Endothelial cell of umbilical vein (primary cell): ENCODE data around the gene PAK6. TPM values are rescaled to one million over a fixed set of nuclear protein-coding genes. Genes with fewer than 3 reads are reported as not detected.

Experiments
- BruUV-seq: library from RNA; stranded (reverse); fragments of 400-500 nt; replicated peaks from 2 replicates; lab custom pipeline; 2021; lab: Mats Ljungman, UMichigan
- CTCF ChIA-PET: fragments of 300-600, 350-600 bp; sonication (Branson Sonifier 250); formaldehyde crosslinking; loops from one replicate; lab custom pipeline; 2021; ENCODE audit warnings: antibody characterized with exemption, inconsistent platforms; lab: Charles Lee
- POLR2A ChIA-PET: fragments of 300-600, 350-600 bp; sonication (Branson Sonifier 250); formaldehyde crosslinking; loops from one replicate; lab custom pipeline; 2021; ENCODE audit warnings: antibody characterized with exemption, inconsistent platforms; lab: Charles Lee
- DNase-seq: peaks from one replicate; pipeline ENCODE4 v3.0.0-alpha.2; 2011; ENCODE audit warnings: low read depth, low spot score
- FAIRE-seq: peaks from 2 replicates; lab custom pipeline; 2011; peaks lifted over from hg19 to GRCh38; lab: Jason Lieb, UNC
- H2AFZ ChIP-seq: 2 replicates; pipeline ENCODE4 v1.6.0; 2012; ENCODE audit warnings: low read depth, low read length, control low read depth, inconsistent platforms
- H3K27ac ChIP-seq: 2 replicates; pipeline ENCODE4 v1.5.1; 2011; ENCODE audit warnings: low read depth, mild to moderate bottlenecking, control low read depth, low read length, moderate library complexity; ENCODE audit not compliant: insufficient read depth
- H3K27me3 ChIP-seq, 2 experiments: 2 replicates each; pipeline versions ENCODE4 v1.6.0 to v1.6.1; 2011; ENCODE audit warnings: low read length in 2 of 2, mixed read lengths in 1 of 2; ENCODE audit not compliant: control insufficient read depth in 2 of 2, insufficient read depth in 2 of 2
- H3K36me3 ChIP-seq, 2 experiments: 2 replicates in 1 of 2; 3 replicates in 1 of 2; pipeline ENCODE4 v1.5.1; 2011; ENCODE audit warnings: low read length in 2 of 2, mild to moderate bottlenecking in 1 of 2, moderate library complexity in 1 of 2; ENCODE audit not compliant: control insufficient read depth in 2 of 2, insufficient read depth in 2 of 2; ENCODE audit errors: extremely low read depth in 1 of 2
- H3K4me1 ChIP-seq: 3 replicates; pipeline ENCODE4 v1.5.1; 2011; ENCODE audit warnings: mild to moderate bottlenecking, low read length; ENCODE audit not compliant: control insufficient read depth, insufficient read depth; ENCODE audit errors: extremely low read depth
- H3K4me2 ChIP-seq: 2 replicates; pipeline ENCODE4 v1.6.1; 2011; ENCODE audit warnings: low read length, control low read depth, mixed read lengths; ENCODE audit not compliant: insufficient read depth
- H3K4me3 ChIP-seq, 3 experiments: fragments of 200-600 bp in 1 of 3; sonication (generic), shearing (Covaris generic) in 1 of 3; replicated peaks in 1 of 3; 2 replicates each; pipeline ENCODE4 v1.5.1; 2011 to 2016; ENCODE audit warnings: control low read depth in 3 of 3, low read length in 3 of 3, mild to moderate bottlenecking in 2 of 3, inconsistent platforms in 1 of 3, low read depth in 1 of 3, moderate library complexity in 1 of 3; ENCODE audit not compliant: insufficient read depth in 1 of 3
- H3K79me2 ChIP-seq: 2 replicates; pipeline ENCODE4 v1.6.0; 2012; ENCODE audit warnings: low read length, inconsistent platforms; ENCODE audit not compliant: control insufficient read depth, insufficient read depth
- H3K9ac ChIP-seq: replicated peaks from 2 replicates; pipeline ENCODE3; 2011; ENCODE audit warnings: low read length, control low read depth; ENCODE audit not compliant: insufficient read depth; ENCODE audit errors: extremely low read depth
- H3K9me1 ChIP-seq: replicated peaks from 3 replicates; pipeline ENCODE4 v1.6.0; 2011; ENCODE audit warnings: mild to moderate bottlenecking, low read length; ENCODE audit not compliant: control insufficient read depth, insufficient read depth; ENCODE audit errors: extremely low read depth
- H3K9me3 ChIP-seq: replicated peaks from 2 replicates; pipeline ENCODE4 v1.5.1; 2012; ENCODE audit warnings: low read length, inconsistent platforms; ENCODE audit not compliant: control insufficient read depth, insufficient read depth
- H4K20me1 ChIP-seq: replicated peaks from 2 replicates; pipeline ENCODE3; 2011; ENCODE audit warnings: mild to moderate bottlenecking, low read length; ENCODE audit not compliant: control insufficient read depth, insufficient read depth; ENCODE audit errors: extremely low read depth
- EZH2 ChIP-seq: IDR thresholded peaks from 2 replicates; pipeline ENCODE4 v1.6.1; 2012; ENCODE audit warnings: borderline replicate concordance, low read depth, mild to moderate bottlenecking, moderate library complexity, low read length, inconsistent platforms; ENCODE audit not compliant: severe bottlenecking
- FOS ChIP-seq: IDR thresholded peaks from 2 replicates; pipeline ENCODE4 v1.6.1; 2011; ENCODE audit warnings: mild to moderate bottlenecking, low read length, moderate library complexity, borderline replicate concordance; ENCODE audit not compliant: insufficient read depth
- GATA2 ChIP-seq: IDR thresholded peaks from 2 replicates; pipeline ENCODE4 v1.7.0; 2011; ENCODE audit warnings: low read depth, mild to moderate bottlenecking, moderate library complexity, mixed read lengths, low read length; ENCODE audit not compliant: insufficient read length, insufficient read depth
- JUN ChIP-seq: IDR thresholded peaks from 2 replicates; pipeline ENCODE4 v1.6.1; 2011; ENCODE audit warnings: borderline replicate concordance, low read depth; ENCODE audit not compliant: insufficient read length, insufficient read depth
- MYC ChIP-seq: IDR thresholded peaks from one replicate; pipeline ENCODE4 v1.6.1; 2011; ENCODE audit warnings: mild to moderate bottlenecking, low read depth, low read length
- POLR2A ChIP-seq: IDR thresholded peaks from 2 replicates; pipeline ENCODE4 v1.6.1; 2012; ENCODE audit warnings: low read depth, mild to moderate bottlenecking, control low read depth, low read length
- POLR2AphosphoS5 ChIP-seq: IDR thresholded peaks from 2 replicates; pipeline ENCODE4 v1.6.1; 2012; ENCODE audit warnings: low read depth, mild to moderate bottlenecking, control low read depth, low read length, moderate library complexity; ENCODE audit not compliant: insufficient read depth
- dilution Hi-C: fragments of 300-500 bp; cut with MboI; formaldehyde crosslinking; loops from one replicate; pipeline ENCODE4 v1.15.0; 2019; ENCODE audit warnings: low sequenced_read_pairs; ENCODE audit not compliant: extremely low pct_ligation_motif_present
- intact Hi-C: fragments of 100-400 bp; cut with micrococcal nuclease; formaldehyde crosslinking; loops from one replicate; pipeline ENCODE4 v1.10.0; 2022
- polyA plus RNA-seq, 4 experiments: library from polyadenylated mRNA; depleted of rRNA in 3 of 4; stranded (reverse) in 3 of 4; unstranded in 1 of 4; fragments of >200 nt; gene quantifications; 2 replicates each; pipeline versions ENCODE4 v1.2.1 to v1.2.3, GENCODE V29; 2011 to 2012; ENCODE audit warnings: missing spikeins in 1 of 4
- total RNA-seq: library from RNA; stranded (reverse); gene quantifications from 2 replicates; pipeline ENCODE4 v1.2.3, GENCODE V29; 2021
- TF ChIP-seq, protein P1 (sequence below): IDR thresholded peaks from 2 replicates; pipeline ENCODE4 v1.6.1; 2011; ENCODE audit not compliant: insufficient read depth, insufficient read length
- TF ChIP-seq, protein P2 (sequence below), 2 donors: IDR thresholded peaks; 1 replicate in 1 of 2; 2 replicates in 1 of 2; pipeline ENCODE4 v1.5.1; 2011; ENCODE audit warnings: low read length in 2 of 2, mild to moderate bottlenecking in 2 of 2, moderate library complexity in 2 of 2, control low read depth in 1 of 2, inconsistent platforms in 1 of 2, low read depth in 1 of 2; ENCODE audit not compliant: insufficient read depth in 1 of 2; ENCODE audit errors: extremely low read depth in 1 of 2

PAK6 gene
- total and polyA plus RNA-seq, 2 donors (not counting 3 experiments of a cell fraction or from before 2014, with no cell fraction given) = not detected

DNA sequence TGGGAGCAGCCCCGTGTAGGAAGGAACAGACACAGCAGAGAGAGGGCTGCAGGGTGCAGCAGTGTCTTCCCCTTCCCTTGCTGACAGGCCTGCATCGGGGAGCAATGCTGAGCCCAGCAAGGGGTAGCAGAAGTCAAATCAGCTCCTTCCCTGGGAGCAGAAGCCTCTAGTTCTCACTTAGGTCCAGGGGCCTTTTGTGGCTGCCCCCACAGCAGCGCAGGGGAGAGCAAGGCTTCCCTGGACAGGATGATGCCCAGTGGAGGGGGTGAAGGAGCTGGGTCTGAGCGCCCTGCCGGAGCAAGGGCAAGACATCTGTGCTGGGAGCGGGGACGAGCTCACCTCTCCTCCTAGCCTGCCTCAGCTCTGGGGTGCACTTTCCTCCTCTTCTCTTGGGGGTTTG lies 68.0 kb downstream of the PAK6 start:
- dilution Hi-C loops = no loop called here
- CTCF ChIA-PET = interaction anchor here (1.1 to 12.8 kb wide), 9 partner anchors 13 to 90 kb away, joined by 4 to 403 read pairs (median 12); partner anchors contain the start of genes ANKRD63 and INAFM2
- POLR2A ChIA-PET = no interaction called here
- H3K9ac ChIP-seq = no peak overlapping the region
- H3K4me3 ChIP-seq = no peak overlapping the region
- H3K79me2 ChIP-seq = no peaks in the 10 kb centered on the region
- peaks cover 4 to 5% of the 10 kb centered on the region in 2 experiments for H3K27me3 ChIP-seq
- H3K4me2 ChIP-seq = no peak overlapping the region
- TF ChIP-seq POLR2AphosphoS5 (no peak), FOS (no peak), GATA2 (no peak), EZH2 (no peak), MYC (no peak), POLR2A (no peak), JUN (no peak)
- TF ChIP-seq, protein P1, sequence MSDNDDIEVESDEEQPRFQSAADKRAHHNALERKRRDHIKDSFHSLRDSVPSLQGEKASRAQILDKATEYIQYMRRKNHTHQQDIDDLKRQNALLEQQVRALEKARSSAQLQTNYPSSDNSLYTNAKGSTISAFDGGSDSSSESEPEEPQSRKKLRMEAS = no peak
- TF ChIP-seq, protein P2, sequence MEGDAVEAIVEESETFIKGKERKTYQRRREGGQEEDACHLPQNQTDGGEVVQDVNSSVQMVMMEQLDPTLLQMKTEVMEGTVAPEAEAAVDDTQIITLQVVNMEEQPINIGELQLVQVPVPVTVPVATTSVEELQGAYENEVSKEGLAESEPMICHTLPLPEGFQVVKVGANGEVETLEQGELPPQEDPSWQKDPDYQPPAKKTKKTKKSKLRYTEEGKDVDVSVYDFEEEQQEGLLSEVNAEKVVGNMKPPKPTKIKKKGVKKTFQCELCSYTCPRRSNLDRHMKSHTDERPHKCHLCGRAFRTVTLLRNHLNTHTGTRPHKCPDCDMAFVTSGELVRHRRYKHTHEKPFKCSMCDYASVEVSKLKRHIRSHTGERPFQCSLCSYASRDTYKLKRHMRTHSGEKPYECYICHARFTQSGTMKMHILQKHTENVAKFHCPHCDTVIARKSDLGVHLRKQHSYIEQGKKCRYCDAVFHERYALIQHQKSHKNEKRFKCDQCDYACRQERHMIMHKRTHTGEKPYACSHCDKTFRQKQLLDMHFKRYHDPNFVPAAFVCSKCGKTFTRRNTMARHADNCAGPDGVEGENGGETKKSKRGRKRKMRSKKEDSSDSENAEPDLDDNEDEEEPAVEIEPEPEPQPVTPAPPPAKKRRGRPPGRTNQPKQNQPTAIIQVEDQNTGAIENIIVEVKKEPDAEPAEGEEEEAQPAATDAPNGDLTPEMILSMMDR (IDR thresholded peaks at IDR 0.05; ENCODE audit: extremely low read depth in 1 of 2, insufficient read depth in 1 of 2, low read depth in 1 of 2, low read length in 2 of 2) = no peak
- no peak overlapping the region for H3K27ac ChIP-seq
- no peaks in the 10 kb centered on the region for H4K20me1 ChIP-seq
- intact Hi-C loops = no loop called here
- no peak overlapping the region for H2AFZ ChIP-seq
- no peak for DNase-seq
- H3K4me1 ChIP-seq = no peaks in the 10 kb centered on the region
- FAIRE-seq = no peak
- no TSS peak for BruUV-seq
- H3K9me1 ChIP-seq = no peaks in the 10 kb centered on the region
- no peaks in the 10 kb centered on the region for H3K36me3 ChIP-seq
- H3K9me3 ChIP-seq = no peaks in the 10 kb centered on the region
